Epithelial cell of alveolus of lung (primary cell): Measurements from ENCODE around the gene AWAT2. TPM values are rescaled to one million over a fixed set of nuclear protein-coding genes. Genes with fewer than 3 reads are reported as not detected.

Experiments
- total RNA-seq: library from RNA; depleted of rRNA; stranded (reverse); fragments of >200 nt; gene quantifications from 2 replicates; pipeline ENCODE4 v1.2.1, GENCODE V29; 2015

The AWAT2 gene, protein sequence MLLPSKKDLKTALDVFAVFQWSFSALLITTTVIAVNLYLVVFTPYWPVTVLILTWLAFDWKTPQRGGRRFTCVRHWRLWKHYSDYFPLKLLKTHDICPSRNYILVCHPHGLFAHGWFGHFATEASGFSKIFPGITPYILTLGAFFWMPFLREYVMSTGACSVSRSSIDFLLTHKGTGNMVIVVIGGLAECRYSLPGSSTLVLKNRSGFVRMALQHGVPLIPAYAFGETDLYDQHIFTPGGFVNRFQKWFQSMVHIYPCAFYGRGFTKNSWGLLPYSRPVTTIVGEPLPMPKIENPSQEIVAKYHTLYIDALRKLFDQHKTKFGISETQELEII
- not detected in 2 replicates for total RNA-seq

DNA sequence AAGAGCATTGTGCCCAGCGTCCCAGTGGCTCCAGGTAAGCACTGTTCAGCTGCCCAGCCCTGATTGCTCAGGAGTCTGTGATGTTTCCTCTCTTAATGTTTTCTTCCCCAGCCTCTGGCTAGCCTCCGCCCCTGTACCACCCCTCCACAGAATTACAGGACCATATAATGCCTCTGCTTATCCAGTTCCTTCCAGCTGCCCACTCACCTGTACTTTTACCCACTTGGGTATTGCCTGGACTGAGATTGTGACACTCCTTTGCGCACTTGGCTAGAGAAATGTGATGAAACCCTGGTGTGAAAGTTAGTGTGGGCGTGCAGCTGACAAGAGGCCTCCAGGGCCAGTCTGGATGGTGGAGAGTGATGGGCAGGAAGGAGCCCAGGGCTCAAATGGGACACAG lies at the start of gene AWAT2:
TSS of gene AWAT2 (minus strand) at position 14 of the 400 bp plus-strand sequence. CDS start at position 8, 6 bp downstream.

DNA sequence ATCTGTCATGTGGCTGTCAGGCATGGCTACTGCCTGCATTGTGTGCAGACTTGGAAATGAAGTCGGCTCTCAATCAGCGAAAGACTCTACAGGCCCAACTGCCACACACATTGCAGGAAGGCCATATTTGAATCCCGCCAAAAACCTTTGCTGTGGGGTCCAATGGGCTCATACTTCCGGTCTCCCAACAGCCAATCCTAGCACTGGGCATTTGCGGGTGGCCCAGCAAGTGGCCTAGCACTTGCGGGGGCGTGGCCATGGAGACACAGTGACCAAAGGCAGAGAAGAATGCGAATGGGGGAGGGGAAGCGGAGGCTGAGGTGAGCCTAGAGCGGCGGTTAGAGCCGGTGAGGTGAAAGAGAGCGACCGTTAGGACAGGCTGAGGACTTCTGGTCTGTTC lies 12.3 kb upstream of the AWAT2 start, which contains the start of gene OTUD6A:
TSS of gene OTUD6A (plus strand) at position 382 of the 400 bp plus-strand sequence. CDS start 68 bp downstream, outside the sequence.

Other genes starting within 250 kb of the AWAT2 start
- gene OTUD6A, start 12.5 kb upstream of the AWAT2 start, total RNA-seq, result not detected in 2 replicates
- 56.8 and 92.4 TPM in 2 replicates for gene IGBP1, start 83.5 kb upstream of the AWAT2 start, total RNA-seq
- not detected in 2 replicates for gene DGAT2L6, start 127.5 kb upstream of the AWAT2 start, total RNA-seq
- not detected in 2 replicates for gene AWAT1, start 184.7 kb upstream of the AWAT2 start, total RNA-seq
- 0.13 TPM in 1 of 2 replicates, not detected in the other for gene P2RY4, start 210.3 kb upstream of the AWAT2 start, total RNA-seq
- gene ARR3, start 218.4 kb upstream of the AWAT2 start, total RNA-seq, result not detected in 2 replicates
- not detected in 2 replicates for gene RAB41, start 232.2 kb upstream of the AWAT2 start, total RNA-seq
- gene PDZD11, start 240.0 kb upstream of the AWAT2 start, total RNA-seq, result 45.1 and 67.9 TPM in 2 replicates
- gene KIF4A, start 240.2 kb upstream of the AWAT2 start, total RNA-seq, result 6.8 and 11.5 TPM in 2 replicates